Neural cell (in vitro differentiated cells): ENCODE measurements around the gene TEDC2. TPM values are rescaled to one million over a fixed set of nuclear protein-coding genes. Genes with fewer than 3 reads are reported as not detected.

ENCODE experiments used
- H2AFZ ChIP-seq: fragments of 200-600, 300-800 bp; sonication (generic), shearing (Covaris generic); 2 replicates; pipeline ENCODE4 v1.6.0; 2014; ENCODE audit warnings: low read depth, mild to moderate bottlenecking, antibody characterized with exemption, low read length, moderate library complexity
- H3F3A ChIP-seq: fragments of 200-600 bp; shearing (Covaris generic); 2 replicates; pipeline ENCODE4 v1.6.1; 2016; ENCODE audit warnings: mild to moderate bottlenecking, moderate library complexity, mixed read lengths, antibody characterized with exemption, low read length; ENCODE audit not compliant: insufficient read depth, poor library complexity, severe bottlenecking
- H3K27ac ChIP-seq: fragments of 200-600, 300-800 bp; sonication (generic), shearing (Covaris generic); 2 replicates; pipeline ENCODE4 v1.5.1; 2014; ENCODE audit warnings: mild to moderate bottlenecking, low read length, moderate library complexity
- H3K27me3 ChIP-seq: fragments of 300-800, 200-600 bp; sonication (generic), shearing (Covaris generic); 2 replicates; pipeline ENCODE4 v1.6.0; 2014; ENCODE audit warnings: mild to moderate bottlenecking, low read depth, low read length, moderate library complexity; ENCODE audit not compliant: insufficient read depth
- H3K36me3 ChIP-seq: fragments of 300-800, 200-600 bp; sonication (generic), shearing (Covaris generic); 2 replicates; pipeline ENCODE4 v1.5.1; 2014; ENCODE audit warnings: mild to moderate bottlenecking, antibody characterized with exemption, low read length, moderate library complexity; ENCODE audit not compliant: insufficient read depth
- H3K4me2 ChIP-seq: fragments of 300-800, 200-600 bp; sonication (generic), shearing (Covaris generic); 2 replicates; pipeline ENCODE4 v1.6.0; 2014; ENCODE audit warnings: mild to moderate bottlenecking, low read length
- H3K4me3 ChIP-seq: fragments of 300-800, 200-600 bp; sonication (generic), shearing (Covaris generic); 2 replicates; pipeline ENCODE4 v1.5.1; 2014; ENCODE audit warnings: mild to moderate bottlenecking, low read length, moderate library complexity
- H3K79me2 ChIP-seq: fragments of 200-600 bp; shearing (Covaris generic); replicated peaks from 2 replicates; pipeline ENCODE4 v1.6.0; 2014; ENCODE audit warnings: mild to moderate bottlenecking, low read length, moderate library complexity; ENCODE audit not compliant: insufficient read depth
- H3K9ac ChIP-seq: fragments of 300-800, 200-600 bp; sonication (generic), shearing (Covaris generic); 2 replicates; pipeline ENCODE4 v1.6.1; 2016; ENCODE audit warnings: mild to moderate bottlenecking, low read length, mixed read lengths
- H3K9me2 ChIP-seq: fragments of 200-600 bp; shearing (Covaris generic); 2 replicates; pipeline ENCODE4 v1.6.1; 2016; ENCODE audit warnings: mild to moderate bottlenecking, low read length, mixed read lengths; ENCODE audit not compliant: insufficient read depth
- H3K9me3 ChIP-seq: fragments of 200-600, 300-800 bp; sonication (generic), shearing (Covaris generic); 2 replicates; pipeline ENCODE4 v1.6.1; 2016; ENCODE audit warnings: mild to moderate bottlenecking, mixed run types, low read length, moderate library complexity, mixed read lengths
- H4K20me1 ChIP-seq: fragments of 200-600 bp; shearing (Covaris generic); 2 replicates; pipeline ENCODE4 v1.6.1; 2016; ENCODE audit warnings: mild to moderate bottlenecking, mixed run types; ENCODE audit not compliant: insufficient read depth
- EP300 ChIP-seq: fragments of 450-650 bp; conservative IDR thresholded peaks from 2 replicates; pipeline ENCODE4 v1.6.1; 2014; ENCODE audit warnings: antibody characterized with exemption, mild to moderate bottlenecking, moderate library complexity; ENCODE audit not compliant: poor library complexity, severe bottlenecking
- MXI1 ChIP-seq: fragments of 450-650 bp; conservative IDR thresholded peaks from 2 replicates; pipeline ENCODE4 v1.6.1; 2014; ENCODE audit warnings: antibody characterized with exemption, mild to moderate bottlenecking; ENCODE audit not compliant: poor library complexity, severe bottlenecking
- RAD21 ChIP-seq: fragments of 450-650 bp; conservative IDR thresholded peaks from 2 replicates; pipeline ENCODE4 v1.6.1; 2014; ENCODE audit warnings: antibody characterized with exemption, mild to moderate bottlenecking, moderate library complexity
- SMC3 ChIP-seq: fragments of 450-650 bp; conservative IDR thresholded peaks from 2 replicates; pipeline ENCODE4 v1.6.1; 2014; ENCODE audit warnings: antibody characterized with exemption, mild to moderate bottlenecking, moderate library complexity; ENCODE audit not compliant: poor library complexity
- TAF1 ChIP-seq: IDR thresholded peaks from 2 replicates; pipeline ENCODE4 v1.6.1; 2012; ENCODE audit warnings: low read depth
- polyA plus RNA-seq: library from polyadenylated mRNA; depleted of rRNA; stranded (reverse); fragments of >200 nt; gene quantifications from 2 replicates; pipeline ENCODE4 v1.2.3, GENCODE V29; 2014
- TF ChIP-seq, protein P1 (sequence below): IDR thresholded peaks from 2 replicates; pipeline ENCODE4 v1.6.1; 2012; ENCODE audit warnings: borderline replicate concordance
- TF ChIP-seq, protein P2 (sequence below): fragments of 450-650 bp; IDR thresholded peaks from 2 replicates; pipeline ENCODE4 v1.5.1; 2014; ENCODE audit warnings: antibody characterized with exemption, mild to moderate bottlenecking, moderate library complexity; ENCODE audit not compliant: poor library complexity, severe bottlenecking

Gene TEDC2
- polyA plus RNA-seq, 1 donor from 2014 or later: 31.5 TPM

DNA sequence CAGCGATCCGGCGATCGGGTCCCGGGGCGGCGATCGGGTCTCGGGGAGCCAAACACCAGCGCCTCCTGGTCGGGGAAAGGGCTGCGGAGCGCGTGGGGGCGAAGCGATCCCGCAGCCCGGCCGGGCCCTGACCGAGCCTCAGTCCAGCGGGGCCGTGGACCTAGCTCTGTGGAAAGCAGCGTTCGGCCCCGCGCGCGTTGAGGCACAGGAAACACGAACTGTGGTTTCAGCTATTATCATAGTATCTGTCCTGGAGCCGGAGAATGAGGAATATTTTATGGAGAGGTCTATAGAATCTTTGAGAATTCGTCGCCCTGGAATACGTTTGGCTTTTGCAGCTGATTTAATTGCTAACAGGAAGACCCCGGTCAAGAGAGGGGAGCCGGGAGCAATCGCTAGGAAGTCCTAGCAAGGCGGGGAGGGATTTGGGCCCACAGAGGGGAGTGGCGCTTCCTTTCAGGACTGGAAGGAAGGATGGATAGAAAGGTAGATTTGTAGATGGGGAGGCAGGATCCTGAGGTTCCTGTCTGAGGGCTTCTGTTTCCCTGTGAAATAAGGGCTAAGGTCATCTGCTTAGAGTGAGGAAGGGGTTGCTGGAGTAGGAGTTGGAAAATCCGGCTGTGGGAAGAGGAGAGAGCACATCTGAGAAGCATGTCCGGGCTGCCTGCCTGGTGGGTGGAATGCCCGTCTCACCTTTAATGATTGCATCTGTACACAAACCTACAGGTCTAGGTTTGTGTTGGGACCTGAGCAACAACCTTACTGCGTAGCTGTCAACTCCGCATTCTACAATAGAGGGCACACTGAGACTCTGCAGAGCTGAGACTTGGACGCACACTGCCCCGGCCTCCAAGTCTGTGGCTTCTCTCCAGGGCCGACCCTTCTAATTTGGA lies 29.9 kb upstream of the TEDC2 start:
- H3K79me2 ChIP-seq: peaks cover 6% of the 10 kb centered on the region
- H4K20me1 ChIP-seq: no peaks in the 10 kb centered on the region
- H3K9ac ChIP-seq: peak overlapping the region; percentile 72
- H2AFZ ChIP-seq: peak overlapping the region; percentile 5
- H3K9me3 ChIP-seq: no peaks in the 10 kb centered on the region
- H3K36me3 ChIP-seq: peaks cover 5% of the 10 kb centered on the region
- no peaks in the 10 kb centered on the region for H3F3A ChIP-seq
- H3K27ac ChIP-seq: no peak overlapping the region
- no peaks in the 10 kb centered on the region for H3K27me3 ChIP-seq
- H3K4me3 ChIP-seq: peak overlapping the region; percentile 99
- H3K4me2 ChIP-seq: peak overlapping the region; percentile 93
- TF ChIP-seq, protein P1, sequence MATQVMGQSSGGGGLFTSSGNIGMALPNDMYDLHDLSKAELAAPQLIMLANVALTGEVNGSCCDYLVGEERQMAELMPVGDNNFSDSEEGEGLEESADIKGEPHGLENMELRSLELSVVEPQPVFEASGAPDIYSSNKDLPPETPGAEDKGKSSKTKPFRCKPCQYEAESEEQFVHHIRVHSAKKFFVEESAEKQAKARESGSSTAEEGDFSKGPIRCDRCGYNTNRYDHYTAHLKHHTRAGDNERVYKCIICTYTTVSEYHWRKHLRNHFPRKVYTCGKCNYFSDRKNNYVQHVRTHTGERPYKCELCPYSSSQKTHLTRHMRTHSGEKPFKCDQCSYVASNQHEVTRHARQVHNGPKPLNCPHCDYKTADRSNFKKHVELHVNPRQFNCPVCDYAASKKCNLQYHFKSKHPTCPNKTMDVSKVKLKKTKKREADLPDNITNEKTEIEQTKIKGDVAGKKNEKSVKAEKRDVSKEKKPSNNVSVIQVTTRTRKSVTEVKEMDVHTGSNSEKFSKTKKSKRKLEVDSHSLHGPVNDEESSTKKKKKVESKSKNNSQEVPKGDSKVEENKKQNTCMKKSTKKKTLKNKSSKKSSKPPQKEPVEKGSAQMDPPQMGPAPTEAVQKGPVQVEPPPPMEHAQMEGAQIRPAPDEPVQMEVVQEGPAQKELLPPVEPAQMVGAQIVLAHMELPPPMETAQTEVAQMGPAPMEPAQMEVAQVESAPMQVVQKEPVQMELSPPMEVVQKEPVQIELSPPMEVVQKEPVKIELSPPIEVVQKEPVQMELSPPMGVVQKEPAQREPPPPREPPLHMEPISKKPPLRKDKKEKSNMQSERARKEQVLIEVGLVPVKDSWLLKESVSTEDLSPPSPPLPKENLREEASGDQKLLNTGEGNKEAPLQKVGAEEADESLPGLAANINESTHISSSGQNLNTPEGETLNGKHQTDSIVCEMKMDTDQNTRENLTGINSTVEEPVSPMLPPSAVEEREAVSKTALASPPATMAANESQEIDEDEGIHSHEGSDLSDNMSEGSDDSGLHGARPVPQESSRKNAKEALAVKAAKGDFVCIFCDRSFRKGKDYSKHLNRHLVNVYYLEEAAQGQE: no peak
- peak; percentile 51 for TF ChIP-seq RAD21
- TF ChIP-seq, protein P2, sequence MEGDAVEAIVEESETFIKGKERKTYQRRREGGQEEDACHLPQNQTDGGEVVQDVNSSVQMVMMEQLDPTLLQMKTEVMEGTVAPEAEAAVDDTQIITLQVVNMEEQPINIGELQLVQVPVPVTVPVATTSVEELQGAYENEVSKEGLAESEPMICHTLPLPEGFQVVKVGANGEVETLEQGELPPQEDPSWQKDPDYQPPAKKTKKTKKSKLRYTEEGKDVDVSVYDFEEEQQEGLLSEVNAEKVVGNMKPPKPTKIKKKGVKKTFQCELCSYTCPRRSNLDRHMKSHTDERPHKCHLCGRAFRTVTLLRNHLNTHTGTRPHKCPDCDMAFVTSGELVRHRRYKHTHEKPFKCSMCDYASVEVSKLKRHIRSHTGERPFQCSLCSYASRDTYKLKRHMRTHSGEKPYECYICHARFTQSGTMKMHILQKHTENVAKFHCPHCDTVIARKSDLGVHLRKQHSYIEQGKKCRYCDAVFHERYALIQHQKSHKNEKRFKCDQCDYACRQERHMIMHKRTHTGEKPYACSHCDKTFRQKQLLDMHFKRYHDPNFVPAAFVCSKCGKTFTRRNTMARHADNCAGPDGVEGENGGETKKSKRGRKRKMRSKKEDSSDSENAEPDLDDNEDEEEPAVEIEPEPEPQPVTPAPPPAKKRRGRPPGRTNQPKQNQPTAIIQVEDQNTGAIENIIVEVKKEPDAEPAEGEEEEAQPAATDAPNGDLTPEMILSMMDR: peak; percentile 55
- TF ChIP-seq EP300: no peak
- peak; percentile 28 for TF ChIP-seq SMC3
- TF ChIP-seq TAF1: no peak
- TF ChIP-seq MXI1: peak; percentile 73
- H3K9me2 ChIP-seq: no peaks in the 10 kb centered on the region

DNA sequence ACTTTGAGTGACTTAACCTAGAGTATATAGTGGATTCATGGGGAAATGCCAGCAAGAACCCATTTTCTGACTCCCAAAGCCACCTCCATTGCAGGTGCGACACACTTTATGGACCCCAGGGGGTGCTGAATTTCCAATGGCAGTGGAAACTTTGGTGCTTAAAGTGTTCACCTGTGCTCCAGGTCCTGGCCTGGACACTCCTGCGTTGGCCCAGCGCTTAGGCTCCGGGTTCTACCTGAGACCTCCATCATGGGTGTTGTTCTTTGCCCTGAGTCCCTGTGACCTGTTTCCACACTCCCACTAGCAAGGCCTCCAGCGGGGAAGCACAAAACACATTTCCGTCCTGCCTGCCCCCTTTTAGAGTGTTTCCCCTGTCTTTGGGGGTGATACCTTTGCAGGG lies 27.6 kb upstream of the TEDC2 start:
- H3K4me2 ChIP-seq: no peak overlapping the region
- H3K9me2 ChIP-seq: no peaks in the 10 kb centered on the region
- no peak overlapping the region for H3K9ac ChIP-seq
- H3K9me3 ChIP-seq: no peaks in the 10 kb centered on the region
- H2AFZ ChIP-seq: no peak overlapping the region
- H4K20me1 ChIP-seq: no peaks in the 10 kb centered on the region
- H3K79me2 ChIP-seq: peaks cover 6% of the 10 kb centered on the region
- no peak overlapping the region for H3K4me3 ChIP-seq
- H3K27me3 ChIP-seq: no peaks in the 10 kb centered on the region
- H3K27ac ChIP-seq: no peak overlapping the region
- TF ChIP-seq RAD21 (no peak), EP300 (no peak), SMC3 (no peak)
- TF ChIP-seq, protein P2: no peak
- H3K36me3 ChIP-seq: peaks cover 5% of the 10 kb centered on the region
- no peaks in the 10 kb centered on the region for H3F3A ChIP-seq
